Lower leg skin (tissue), 3 donors: ENCODE data around the gene DCLK3.

Experiments
- POLR2A ChIP-seq, 2 donors: fragments of 450-650 bp; IDR thresholded peaks; one replicate each; pipeline ENCODE4 v1.6.1; 2016 to 2017; ENCODE audit warnings: antibody characterized with exemption in 2 of 2, mild to moderate bottlenecking in 1 of 2, moderate library complexity in 1 of 2
- TF ChIP-seq, protein P1 (sequence below), 3 donors: fragments of 450-650 bp; IDR thresholded peaks; one replicate each; pipeline ENCODE4 v1.5.1; 2016; ENCODE audit warnings: antibody characterized with exemption in 3 of 3, mild to moderate bottlenecking in 3 of 3, moderate library complexity in 2 of 3

DNA sequence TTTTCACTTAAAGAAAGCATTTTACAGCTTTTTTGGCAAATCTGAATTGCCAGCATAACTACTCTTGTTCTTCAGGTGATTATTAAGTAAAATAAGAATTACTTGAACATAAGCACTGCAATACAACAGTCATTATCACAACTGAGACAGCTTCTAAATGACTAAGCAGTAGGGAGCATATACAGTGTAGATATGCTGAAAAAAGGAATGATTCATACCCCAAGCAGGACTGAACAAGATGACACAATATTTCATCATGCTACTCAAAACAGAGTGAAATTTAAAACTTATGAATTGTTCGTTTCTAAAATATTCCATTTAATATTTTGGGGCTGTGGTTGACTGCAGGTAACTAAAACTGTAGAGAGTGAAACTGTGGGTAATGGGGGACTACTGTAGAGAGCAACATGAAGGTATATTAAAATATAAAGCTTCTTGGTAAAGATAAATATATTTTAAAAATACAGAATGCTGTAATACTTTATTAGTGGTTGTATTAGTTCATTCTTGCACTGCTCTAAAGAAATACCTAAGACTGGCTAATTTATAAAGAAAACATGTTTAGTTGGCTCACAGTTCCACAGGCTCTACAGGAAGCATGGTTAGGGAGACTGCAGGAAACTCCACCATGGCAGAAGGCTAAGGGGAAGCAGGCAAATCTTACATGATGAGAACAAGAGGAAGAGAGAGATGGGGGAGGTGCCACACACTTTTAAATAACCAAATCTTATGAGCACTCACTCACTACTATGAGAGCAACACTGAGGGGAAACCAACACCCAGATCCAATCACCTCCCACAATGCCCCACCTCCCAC, 84.8 kb downstream of the DCLK3 start:
- TF ChIP-seq, protein P1, sequence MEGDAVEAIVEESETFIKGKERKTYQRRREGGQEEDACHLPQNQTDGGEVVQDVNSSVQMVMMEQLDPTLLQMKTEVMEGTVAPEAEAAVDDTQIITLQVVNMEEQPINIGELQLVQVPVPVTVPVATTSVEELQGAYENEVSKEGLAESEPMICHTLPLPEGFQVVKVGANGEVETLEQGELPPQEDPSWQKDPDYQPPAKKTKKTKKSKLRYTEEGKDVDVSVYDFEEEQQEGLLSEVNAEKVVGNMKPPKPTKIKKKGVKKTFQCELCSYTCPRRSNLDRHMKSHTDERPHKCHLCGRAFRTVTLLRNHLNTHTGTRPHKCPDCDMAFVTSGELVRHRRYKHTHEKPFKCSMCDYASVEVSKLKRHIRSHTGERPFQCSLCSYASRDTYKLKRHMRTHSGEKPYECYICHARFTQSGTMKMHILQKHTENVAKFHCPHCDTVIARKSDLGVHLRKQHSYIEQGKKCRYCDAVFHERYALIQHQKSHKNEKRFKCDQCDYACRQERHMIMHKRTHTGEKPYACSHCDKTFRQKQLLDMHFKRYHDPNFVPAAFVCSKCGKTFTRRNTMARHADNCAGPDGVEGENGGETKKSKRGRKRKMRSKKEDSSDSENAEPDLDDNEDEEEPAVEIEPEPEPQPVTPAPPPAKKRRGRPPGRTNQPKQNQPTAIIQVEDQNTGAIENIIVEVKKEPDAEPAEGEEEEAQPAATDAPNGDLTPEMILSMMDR (IDR thresholded peaks at IDR 0.05) = no peak
- no peak for TF ChIP-seq POLR2A (IDR thresholded peaks at IDR 0.05)
